DOHH2 (cell line): Measurements from ENCODE around the gene KCP.

Source experiments
- H3F3A ChIP-seq: fragments of 200-600 bp; sonication (generic), shearing (Covaris generic); 2 replicates; pipeline ENCODE4 v1.6.0; 2016; ENCODE audit warnings: antibody characterized with exemption, mild to moderate bottlenecking; ENCODE audit not compliant: control insufficient read depth, insufficient read depth
- H3K27ac ChIP-seq: fragments of 200-600 bp; sonication (generic); 2 replicates; pipeline ENCODE4 v1.5.1; 2014; ENCODE audit warnings: low read depth, mild to moderate bottlenecking, low read length, moderate library complexity
- H3K27me3 ChIP-seq: fragments of 200-600 bp; sonication (generic); 2 replicates; pipeline ENCODE4 v1.6.1; 2014; ENCODE audit warnings: mild to moderate bottlenecking, low read length, mixed read lengths; ENCODE audit not compliant: control insufficient read depth
- H3K36me3 ChIP-seq: fragments of 200-600 bp; sonication (generic); 2 replicates; pipeline ENCODE4 v1.6.1; 2014; ENCODE audit warnings: mild to moderate bottlenecking, low read length, moderate library complexity, mixed read lengths; ENCODE audit not compliant: control insufficient read depth
- H3K4me1 ChIP-seq: fragments of 200-600 bp; sonication (generic); 2 replicates; pipeline ENCODE4 v1.6.1; 2014; ENCODE audit warnings: mild to moderate bottlenecking, low read length, mixed read lengths; ENCODE audit not compliant: control insufficient read depth
- H3K4me2 ChIP-seq: fragments of 200-600 bp; sonication (generic); 2 replicates; pipeline ENCODE4 v1.6.0; 2014; ENCODE audit warnings: mild to moderate bottlenecking, low read length, moderate library complexity
- H3K4me3 ChIP-seq: fragments of 200-600 bp; sonication (generic); 2 replicates; pipeline ENCODE4 v1.5.1; 2014; ENCODE audit warnings: mild to moderate bottlenecking, low read length, mixed read lengths
- H3K79me2 ChIP-seq: fragments of 200-600 bp; sonication (generic); 2 replicates; pipeline ENCODE4 v1.6.1; 2014; ENCODE audit warnings: mild to moderate bottlenecking, low read length, mixed read lengths; ENCODE audit not compliant: control insufficient read depth
- H3K9me2 ChIP-seq: fragments of 200-600 bp; sonication (generic); replicated peaks from 2 replicates; pipeline ENCODE4 v1.6.1; 2014; ENCODE audit warnings: mild to moderate bottlenecking, low read length, mixed read lengths; ENCODE audit not compliant: control insufficient read depth
- H3K9me3 ChIP-seq: fragments of 200-600 bp; sonication (generic); 2 replicates; pipeline ENCODE4 v1.6.1; 2014; ENCODE audit warnings: antibody characterized with exemption, low read length, mixed read lengths; ENCODE audit not compliant: control insufficient read depth, insufficient read depth
- H4K20me1 ChIP-seq: fragments of 200-600 bp; sonication (generic); 2 replicates; pipeline ENCODE4 v1.6.0; 2014; ENCODE audit warnings: low read depth, mild to moderate bottlenecking, antibody characterized with exemption, low read length, moderate library complexity; ENCODE audit not compliant: control insufficient read depth, insufficient read depth
- EZH2phosphoT487 ChIP-seq: fragments of 200-600 bp; sonication (generic); IDR thresholded peaks from 2 replicates; pipeline ENCODE4 v1.6.1; 2017; ENCODE audit warnings: borderline replicate concordance, mild to moderate bottlenecking, antibody characterized with exemption, low read length, moderate library complexity, mixed read lengths
- TF ChIP-seq, protein P1 (sequence below): fragments of 200-600 bp; sonication (generic); IDR thresholded peaks from one replicate; pipeline ENCODE4 v1.5.1; 2014; ENCODE audit warnings: antibody characterized with exemption, mild to moderate bottlenecking, low read depth, low read length; ENCODE audit not compliant: poor library complexity, severe bottlenecking

KCP gene

DNA sequence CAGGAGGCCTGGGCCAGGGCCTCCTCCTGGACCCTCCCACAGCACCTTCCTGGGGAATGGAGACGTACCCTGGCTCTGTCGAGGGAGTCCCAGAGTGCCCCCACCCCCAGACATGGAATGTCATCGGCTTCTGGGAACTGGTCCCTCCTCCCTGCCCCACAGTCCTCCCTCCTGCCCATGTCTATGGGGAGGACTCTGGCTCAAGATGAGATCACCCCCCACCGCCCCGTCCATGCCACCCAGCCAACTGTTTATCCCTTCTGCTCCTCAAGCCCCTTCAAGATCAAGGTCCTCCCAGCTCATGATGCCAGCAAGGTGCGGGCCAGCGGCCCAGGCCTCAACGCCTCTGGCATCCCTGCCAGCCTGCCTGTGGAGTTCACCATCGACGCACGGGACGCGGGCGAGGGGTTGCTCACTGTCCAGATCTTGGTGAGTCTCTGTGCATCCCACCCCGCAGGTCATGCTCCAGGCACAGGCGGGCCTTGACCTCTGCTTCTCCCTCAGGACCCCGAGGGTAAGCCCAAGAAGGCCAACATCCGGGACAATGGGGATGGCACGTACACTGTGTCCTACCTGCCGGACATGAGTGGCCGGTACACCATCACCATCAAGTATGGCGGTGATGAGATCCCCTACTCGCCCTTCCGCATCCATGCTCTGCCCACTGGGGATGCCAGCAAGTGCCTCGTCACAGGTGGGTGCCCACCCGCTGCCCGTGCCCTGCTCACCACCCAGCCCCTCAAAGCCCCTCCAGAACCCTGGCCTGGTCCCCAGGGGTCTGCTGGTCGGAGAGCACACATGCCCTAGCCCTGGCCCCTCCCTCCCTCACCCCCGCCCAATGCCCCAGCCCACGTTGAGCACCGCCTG is 62.0 kb downstream of the KCP start:
- Histone ChIP-seq H3K36me3 (no peaks in the 10 kb centered on the region), H3K9me3 (no peaks in the 10 kb centered on the region), H3K9me2 (no peaks in the 10 kb centered on the region), H4K20me1 (no peaks in the 10 kb centered on the region), H3F3A (no peaks in the 10 kb centered on the region), H3K79me2 (no peaks in the 10 kb centered on the region), H3K4me2 (no peak overlapping the region), H3K27me3 (no peaks in the 10 kb centered on the region), H3K4me1 (no peaks in the 10 kb centered on the region), H3K4me3 (no peak overlapping the region), H3K27ac (no peak overlapping the region)
- TF ChIP-seq, protein P1, sequence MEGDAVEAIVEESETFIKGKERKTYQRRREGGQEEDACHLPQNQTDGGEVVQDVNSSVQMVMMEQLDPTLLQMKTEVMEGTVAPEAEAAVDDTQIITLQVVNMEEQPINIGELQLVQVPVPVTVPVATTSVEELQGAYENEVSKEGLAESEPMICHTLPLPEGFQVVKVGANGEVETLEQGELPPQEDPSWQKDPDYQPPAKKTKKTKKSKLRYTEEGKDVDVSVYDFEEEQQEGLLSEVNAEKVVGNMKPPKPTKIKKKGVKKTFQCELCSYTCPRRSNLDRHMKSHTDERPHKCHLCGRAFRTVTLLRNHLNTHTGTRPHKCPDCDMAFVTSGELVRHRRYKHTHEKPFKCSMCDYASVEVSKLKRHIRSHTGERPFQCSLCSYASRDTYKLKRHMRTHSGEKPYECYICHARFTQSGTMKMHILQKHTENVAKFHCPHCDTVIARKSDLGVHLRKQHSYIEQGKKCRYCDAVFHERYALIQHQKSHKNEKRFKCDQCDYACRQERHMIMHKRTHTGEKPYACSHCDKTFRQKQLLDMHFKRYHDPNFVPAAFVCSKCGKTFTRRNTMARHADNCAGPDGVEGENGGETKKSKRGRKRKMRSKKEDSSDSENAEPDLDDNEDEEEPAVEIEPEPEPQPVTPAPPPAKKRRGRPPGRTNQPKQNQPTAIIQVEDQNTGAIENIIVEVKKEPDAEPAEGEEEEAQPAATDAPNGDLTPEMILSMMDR: no peak
- TF ChIP-seq EZH2phosphoT487: no peak

DNA sequence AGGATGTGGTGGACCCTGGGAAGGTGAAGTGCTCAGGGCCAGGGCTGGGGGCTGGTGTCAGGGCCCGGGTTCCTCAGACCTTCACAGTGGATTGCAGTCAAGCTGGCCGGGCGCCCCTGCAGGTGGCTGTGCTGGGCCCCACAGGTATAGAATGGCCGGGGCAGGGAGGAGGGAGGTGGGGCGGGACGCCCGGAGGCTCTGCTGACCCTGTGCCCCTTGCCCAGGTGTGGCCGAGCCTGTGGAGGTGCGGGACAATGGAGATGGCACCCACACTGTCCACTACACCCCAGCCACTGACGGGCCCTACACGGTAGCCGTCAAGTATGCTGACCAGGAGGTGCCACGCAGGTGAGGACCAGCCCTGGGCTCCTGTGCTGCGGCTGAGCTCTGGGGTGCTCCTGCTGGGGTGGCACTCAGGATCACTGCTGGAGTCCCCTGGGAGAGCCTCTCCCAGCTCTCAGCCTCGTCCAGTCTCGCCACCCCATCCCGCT is 62.7 kb downstream of the KCP start:
- no peaks in the 10 kb centered on the region for H4K20me1 ChIP-seq
- no peak overlapping the region for H3K27ac ChIP-seq
- H3K9me3 ChIP-seq: no peaks in the 10 kb centered on the region
- no peaks in the 10 kb centered on the region for H3K79me2 ChIP-seq
- no peak overlapping the region for H3K4me3 ChIP-seq
- no peaks in the 10 kb centered on the region for H3F3A ChIP-seq
- H3K27me3 ChIP-seq: no peaks in the 10 kb centered on the region
- H3K9me2 ChIP-seq: no peaks in the 10 kb centered on the region
- no peaks in the 10 kb centered on the region for H3K4me1 ChIP-seq
- no peak overlapping the region for H3K4me2 ChIP-seq
- TF ChIP-seq, protein P1: no peak
- TF ChIP-seq EZH2phosphoT487: no peak
- no peaks in the 10 kb centered on the region for H3K36me3 ChIP-seq

DNA sequence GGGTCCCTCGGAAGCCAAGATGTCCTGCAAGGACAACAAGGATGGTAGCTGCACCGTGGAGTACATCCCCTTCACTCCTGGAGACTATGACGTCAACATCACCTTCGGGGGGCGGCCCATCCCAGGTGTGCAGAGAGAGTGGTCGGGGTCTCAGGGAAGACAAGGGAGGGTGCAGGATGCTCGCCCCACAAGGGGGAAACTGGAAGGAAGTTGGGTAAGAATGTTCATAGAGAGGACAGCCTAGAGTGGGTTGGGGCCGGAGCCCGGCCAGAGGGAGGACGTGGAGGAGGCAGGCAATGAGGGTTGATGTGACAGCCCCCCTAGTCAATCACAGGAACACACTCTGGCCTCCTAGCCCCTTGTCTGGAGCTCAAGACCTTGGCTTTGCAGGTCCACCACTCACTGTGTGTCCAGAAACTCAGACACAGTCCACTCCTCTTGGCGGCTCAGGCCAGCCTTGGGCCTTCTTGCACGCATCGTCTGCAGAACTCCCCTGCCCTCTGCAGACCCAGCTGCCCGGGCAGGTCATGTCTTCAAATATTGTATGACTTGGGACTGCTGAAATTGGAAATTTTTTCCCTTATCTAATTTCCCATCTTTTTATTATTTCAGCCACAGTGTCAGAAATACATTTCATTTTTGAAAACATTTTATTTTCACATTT is 63.6 kb downstream of the KCP start:
- no peaks in the 10 kb centered on the region for H4K20me1 ChIP-seq
- H3K9me2 ChIP-seq: no peaks in the 10 kb centered on the region
- H3K36me3 ChIP-seq: no peaks in the 10 kb centered on the region
- no peak overlapping the region for H3K27ac ChIP-seq
- H3K4me3 ChIP-seq: no peak overlapping the region
- H3K79me2 ChIP-seq: no peaks in the 10 kb centered on the region
- H3K27me3 ChIP-seq: no peaks in the 10 kb centered on the region
- H3F3A ChIP-seq: no peaks in the 10 kb centered on the region
- no peak overlapping the region for H3K4me2 ChIP-seq
- H3K9me3 ChIP-seq: no peaks in the 10 kb centered on the region
- TF ChIP-seq, protein P1: no peak
- no peak for TF ChIP-seq EZH2phosphoT487
- peaks cover 5% of the 10 kb centered on the region for H3K4me1 ChIP-seq
